Activated CD8-positive, alpha-beta memory T cell treated with anti-CD3 and anti-CD28 coated beads, Interleukin-2, amount 50 U/mL, for 4 hours (primary cell): Measurements from ENCODE around the gene ALKBH5.

Source experiments
- DNase-seq: peaks from one replicate; pipeline ENCODE4 v3.0.0-alpha.2; 2020

The ALKBH5 gene

DNA sequence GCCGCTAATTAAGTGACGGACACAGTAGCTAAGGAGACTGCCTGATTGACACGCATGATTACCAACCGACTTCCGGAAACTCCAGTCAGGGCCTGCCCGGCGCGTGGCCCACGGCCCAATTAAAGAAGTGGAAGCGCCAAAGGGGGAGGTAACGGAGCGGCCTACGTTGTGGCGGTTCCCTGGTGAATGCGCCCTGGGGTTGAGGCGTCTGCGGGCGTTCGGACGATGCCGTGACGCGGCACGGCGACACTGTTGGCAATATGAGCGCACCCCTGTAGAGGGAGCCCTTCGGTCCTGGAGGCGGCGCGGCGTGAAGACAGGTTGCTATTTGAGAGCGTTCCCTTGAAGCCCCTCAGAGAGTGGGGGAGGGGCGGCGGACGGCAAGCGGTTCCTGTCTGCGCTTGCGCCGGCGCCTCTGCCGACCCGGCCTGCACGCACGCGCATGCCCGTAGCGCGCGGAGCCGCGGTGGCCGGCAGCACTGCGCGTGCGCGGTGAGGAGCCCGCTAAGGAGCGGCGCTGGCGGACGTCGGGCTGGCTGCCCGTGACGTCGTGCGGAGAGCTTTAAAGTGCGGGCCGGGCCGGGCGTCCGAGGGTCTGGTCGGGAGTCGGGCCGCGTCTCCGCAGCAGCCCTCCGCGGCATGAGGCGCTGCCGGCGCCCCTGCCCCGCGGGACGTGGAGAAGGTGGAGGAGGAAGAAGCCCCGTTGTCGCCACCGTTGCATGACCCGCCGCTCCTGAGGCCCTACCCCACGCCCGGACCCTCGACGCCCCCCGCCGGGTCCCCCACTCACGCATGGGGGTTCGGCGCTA, at the start of gene ALKBH5:
Gene ALKBH5, plus strand, starts transcription at position 495 of the 809 bp plus-strand sequence. CDS start 416 bp downstream, outside the sequence.
- DNase-seq = peak; percentile 98

DNA sequence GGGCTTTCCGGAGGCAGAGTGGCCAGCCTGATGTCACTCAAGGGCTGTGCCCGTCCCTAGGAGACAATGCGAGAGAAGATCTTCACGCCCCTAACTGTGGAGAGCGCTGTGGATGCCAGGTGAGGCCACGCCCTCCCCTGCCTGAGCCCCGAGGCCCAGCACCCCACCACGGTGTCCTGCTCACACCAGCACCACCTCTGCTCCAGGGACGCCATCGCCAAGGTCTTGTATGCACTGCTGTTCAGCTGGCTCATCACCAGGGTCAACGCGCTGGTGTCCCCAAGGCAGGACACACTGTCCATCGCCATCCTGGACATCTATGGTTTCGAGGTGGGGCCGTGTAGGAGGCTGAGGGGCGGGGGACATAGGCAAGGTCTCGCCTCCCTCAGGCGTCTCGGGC, 47.3 kb upstream of the ALKBH5 start:
- DNase-seq = no peak

DNA sequence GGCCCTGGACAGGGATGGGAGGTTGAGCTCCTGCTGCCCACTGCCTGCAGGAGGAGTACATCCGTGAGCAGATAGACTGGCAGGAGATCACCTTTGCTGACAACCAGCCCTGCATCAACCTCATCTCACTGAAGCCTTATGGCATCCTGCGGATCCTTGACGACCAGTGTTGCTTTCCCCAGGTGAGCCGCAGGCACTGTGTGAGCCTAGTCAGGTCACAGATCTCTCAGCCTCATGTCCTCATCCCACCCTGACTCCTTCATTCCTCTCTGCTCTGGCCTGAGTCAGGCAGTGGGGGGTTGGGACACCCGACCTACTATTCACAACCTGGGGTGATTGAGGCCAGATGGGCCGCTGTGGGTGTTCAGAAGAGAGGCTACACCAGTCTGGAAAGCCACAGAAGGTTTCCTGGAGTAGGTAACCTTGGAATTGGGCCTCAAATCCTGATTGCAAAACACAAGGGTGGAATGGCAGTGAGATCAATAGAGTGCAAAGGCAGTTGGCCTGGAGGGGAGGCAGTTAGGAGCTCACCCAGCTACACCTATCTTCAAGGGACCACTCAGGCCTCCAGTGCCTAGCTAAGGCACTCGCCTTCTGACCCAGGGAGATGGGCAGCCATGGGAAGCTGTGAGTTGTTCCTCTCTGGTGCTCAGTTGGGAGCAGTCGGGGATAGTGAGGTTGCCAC, 45.4 kb upstream of the ALKBH5 start:
- no peak for DNase-seq

DNA sequence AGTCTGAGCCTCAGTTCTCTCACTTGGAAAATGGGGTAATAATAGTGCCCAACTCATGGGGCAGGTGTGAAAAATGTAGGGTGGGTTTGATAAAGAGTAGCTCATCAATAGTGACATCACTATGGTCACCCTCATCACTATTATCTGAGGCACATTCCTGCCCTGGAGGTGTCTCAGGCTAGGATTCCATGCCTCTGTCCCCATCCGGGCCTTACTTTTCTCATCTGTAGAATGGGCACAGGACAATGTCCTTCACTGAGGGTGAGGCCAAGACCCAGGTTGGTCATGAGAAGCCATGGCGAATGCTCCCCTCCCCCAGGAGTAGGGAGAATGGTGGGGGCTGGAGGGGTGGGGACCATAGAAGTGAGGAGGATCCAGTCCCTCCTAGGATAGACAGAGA, 44.5 kb upstream of the ALKBH5 start:
- no peak for DNase-seq

DNA sequence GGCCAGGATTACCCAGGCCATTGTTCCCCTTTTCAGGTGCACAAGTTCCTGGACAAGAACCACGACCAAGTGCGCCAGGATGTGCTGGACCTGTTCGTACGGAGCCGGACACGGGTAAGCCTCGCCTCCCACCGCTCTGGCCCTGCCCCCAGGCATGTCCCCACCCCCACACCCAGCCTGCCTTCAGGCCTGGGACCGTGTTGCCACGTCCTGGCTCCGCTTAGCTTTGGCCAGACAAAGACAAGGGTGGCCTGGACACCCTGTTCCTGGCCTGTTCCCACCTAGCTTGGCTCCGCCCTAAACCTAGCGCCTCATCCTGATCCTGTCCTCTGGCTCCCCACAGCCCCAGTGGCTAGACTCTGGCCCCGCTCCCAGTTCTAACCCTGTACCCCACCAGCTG, 44.1 kb upstream of the ALKBH5 start:
- DNase-seq = no peak

DNA sequence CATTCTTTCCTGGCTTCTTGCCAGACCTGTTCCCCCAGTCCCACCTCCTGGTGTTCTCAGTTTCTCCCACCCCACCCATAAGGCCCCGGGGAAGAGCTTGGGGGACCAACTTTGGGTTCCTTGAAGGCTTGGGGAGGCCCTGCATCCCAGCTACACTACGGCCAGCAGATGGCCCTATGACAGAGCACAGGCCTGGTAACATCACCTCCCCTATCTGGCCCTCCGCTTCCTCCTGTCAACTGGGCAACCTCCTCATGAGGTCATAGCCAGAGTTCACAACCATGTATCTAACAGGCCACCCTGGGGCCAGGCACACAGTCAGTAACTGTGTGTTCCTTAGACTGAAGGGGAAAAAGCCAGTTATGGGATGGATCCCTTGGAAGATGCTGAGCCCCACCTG, 43.7 kb upstream of the ALKBH5 start:
- DNase-seq = no peak

DNA sequence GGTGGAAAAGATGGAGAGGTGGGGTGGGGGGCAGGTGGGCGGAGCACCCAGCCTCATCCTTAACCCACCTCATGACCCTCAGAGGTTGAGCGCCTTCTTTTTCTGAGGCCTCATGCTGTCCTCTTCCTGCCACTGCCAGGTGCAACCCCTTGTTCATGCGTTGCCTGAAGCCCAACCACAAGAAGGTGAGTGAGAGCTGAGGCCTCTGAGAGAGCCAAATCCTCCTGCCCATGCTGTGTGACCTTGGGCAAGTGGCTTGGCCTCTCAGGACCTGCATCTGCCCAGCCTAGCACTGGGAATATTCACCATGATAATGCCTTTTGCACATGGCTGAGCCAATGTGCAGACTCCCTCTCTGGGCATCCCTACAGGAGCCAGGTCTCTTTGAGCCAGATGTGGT, 43.0 kb upstream of the ALKBH5 start:
- no peak for DNase-seq

DNA sequence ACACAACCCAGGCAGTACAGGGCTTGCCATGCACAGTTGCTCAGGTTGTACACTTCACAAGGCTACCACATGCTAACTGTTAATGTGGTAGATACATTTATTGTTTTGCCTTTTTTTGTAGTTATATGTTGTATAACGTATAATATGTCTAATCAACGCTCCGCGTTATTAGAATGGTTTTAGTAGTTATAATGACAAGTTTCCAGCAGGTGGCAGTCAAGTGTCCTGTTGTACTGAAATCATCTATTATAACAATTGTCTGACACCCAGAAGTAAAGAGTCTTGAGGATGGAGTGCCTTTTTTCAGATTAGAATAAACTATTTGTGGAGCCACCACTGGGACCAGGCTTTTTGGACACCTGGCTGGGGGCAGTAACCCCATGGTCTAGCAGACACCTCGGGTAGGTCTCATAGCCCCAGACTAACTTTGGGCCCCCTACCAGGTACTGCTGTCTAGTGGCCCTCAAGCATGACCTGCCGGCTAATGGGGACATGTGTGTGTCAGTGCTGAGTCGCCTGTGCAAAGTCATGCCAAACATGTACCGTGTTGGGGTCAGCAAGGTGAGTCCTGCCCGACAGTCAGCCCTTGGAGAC, 42.3 kb upstream of the ALKBH5 start:
- no peak for DNase-seq

DNA sequence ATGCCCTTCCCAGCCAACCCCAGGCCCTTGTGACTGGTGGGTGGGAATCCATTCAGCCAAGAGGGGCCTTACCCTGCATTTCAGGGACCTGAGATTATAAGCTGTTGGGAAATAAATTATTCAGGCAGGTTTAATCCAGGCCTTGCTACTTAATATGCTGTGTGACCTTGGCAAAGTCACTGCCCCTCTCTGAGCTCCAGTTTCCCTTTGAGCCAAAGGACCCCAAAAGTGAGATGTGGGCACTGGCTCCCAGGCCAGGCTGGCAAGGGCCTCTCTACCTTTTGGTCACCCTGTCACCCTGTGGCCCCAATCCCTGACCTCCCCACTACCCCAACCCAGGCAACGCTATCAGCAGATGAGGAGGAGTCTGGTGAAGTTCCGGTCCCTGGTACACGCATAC, 41.2 kb upstream of the ALKBH5 start:
- no peak for DNase-seq

DNA sequence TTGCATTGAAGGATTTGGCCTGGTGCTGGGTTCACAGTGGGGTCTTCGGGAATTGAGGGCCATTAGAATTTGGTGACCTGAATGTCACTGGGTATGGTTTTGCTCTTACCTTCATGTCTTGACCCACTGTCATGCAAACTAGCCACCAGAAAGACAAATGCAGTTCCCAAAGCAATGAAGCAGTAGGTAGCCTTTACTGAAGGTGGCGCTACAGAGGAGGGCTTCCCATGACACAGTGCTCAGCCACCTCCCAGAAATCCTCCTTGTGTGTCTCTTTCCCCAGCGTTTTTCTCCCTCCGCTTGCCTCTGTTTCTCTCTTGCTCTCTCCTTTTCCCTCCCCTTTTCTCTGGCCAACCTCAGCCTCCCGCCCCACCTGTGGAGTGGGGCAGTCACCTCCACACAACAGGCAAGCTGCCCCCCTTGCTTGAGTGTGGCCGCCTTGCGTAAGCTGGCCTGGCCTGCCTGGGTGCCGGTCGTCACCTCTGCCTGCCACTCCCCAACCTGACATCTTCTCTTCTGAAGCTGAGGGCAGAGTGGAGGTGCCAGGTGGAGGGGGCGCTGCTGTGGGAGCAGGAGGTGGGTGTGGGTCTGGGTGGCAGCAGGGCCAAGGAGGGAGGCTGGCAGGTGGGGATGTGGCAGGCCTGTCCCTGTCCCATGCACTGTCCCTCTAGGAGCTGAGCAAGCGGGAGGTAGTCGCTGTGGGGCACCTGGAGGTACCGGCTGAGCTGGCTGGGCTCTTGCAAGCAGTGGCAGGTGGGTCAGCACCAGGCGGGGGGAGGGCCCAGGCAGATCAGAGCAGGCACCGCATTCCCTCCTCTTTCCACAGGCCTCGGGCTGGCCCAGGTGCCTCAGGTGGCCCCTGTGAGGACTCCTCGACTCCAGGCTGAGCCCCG, 40.3 kb upstream of the ALKBH5 start:
- DNase-seq = no peak

DNA sequence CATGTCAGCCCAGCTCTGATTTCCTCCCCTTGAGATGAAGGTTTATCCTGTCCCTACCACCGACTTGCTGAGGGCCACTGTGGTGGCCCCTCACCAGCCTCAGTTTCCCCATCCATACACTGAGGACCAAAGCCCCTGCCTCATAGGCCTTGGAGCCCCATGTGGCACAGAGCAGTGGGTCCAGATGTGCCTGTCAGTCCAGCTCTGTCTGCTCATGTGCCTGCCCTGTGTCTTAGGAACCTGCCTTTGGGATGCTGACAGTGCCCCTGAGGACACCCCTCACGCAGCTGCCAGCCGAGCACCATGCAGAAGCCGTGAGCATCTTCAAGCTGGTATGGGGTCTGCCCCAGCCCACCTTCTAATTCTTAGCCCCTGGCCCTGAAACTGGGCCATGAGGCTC, 39.4 kb upstream of the ALKBH5 start:
- DNase-seq = no peak

DNA sequence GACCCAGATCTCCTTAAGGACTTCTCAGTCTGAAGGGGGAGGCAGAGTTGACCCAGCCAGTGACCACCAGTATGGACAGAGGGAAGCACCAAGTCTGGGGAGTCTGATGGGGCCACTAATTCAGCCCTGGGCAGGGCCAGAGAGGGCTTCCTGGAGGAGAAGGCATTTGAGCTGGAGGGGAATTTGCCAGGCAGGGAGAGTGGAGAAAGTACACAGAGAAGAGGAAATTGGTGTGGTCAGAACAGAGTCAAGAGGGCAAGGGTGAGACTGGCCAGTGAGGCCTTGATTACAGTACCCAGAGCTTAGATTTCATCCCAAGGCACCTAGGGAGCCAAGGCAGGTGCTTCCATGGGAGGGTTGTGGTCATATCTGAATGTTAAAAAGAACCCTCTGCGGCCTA, 38.8 kb upstream of the ALKBH5 start:
- no peak for DNase-seq

DNA sequence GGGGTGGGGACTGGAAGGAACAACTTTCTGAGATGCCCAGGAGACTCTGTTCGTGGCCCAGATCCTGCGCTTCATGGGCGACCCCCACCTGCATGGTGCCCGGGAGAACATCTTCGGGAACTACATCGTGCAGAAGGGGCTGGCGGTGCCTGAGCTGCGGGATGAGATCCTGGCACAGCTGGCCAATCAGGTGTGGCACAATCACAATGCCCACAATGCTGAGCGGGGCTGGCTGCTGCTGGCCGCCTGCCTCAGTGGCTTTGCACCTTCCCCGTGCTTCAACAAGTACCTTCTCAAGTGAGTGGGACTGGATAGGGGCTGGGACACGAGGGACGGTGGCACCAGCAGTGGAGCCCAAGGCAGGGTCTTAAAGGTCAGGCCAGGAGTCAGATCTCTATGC, 37.8 kb upstream of the ALKBH5 start:
- no peak for DNase-seq

DNA sequence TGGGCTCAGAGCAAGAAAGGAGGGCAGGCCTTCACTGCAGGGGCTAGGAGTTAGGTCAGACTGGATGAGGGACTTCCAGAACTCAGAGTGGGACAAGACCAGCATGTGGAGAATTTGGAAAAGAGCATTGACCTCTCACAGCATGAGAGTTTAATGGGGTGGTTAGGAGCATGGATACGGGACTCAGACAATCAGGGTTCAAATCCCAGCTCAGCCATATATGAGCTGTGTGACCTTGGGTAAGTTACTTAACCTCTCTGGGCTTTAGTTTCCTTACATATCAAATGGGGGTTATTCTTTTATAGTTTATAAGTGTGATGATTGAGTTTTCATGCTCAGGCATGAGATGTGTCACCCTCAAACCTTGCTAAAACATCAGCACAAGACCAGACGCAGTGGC, 37.4 kb upstream of the ALKBH5 start:
- no peak for DNase-seq

DNA sequence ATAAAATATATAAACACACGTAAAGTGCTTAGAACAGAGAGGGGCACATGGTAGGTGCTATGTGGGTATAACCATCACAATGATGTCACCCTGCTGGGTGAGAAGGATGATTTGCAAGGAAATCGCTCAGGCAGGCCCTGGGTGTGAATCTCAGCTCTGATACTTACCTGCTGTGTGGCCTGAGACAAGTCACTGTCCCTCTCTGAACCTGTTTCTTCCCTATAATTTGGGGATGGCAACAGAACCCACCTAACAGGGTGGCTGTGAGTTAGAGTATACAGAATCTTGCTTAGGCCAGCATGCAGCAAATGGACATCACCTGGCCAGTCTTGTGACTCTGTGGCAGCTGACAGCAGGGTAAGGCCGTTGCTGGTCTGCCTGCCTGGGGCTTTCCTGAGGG, 36.6 kb upstream of the ALKBH5 start:
- no peak for DNase-seq

DNA sequence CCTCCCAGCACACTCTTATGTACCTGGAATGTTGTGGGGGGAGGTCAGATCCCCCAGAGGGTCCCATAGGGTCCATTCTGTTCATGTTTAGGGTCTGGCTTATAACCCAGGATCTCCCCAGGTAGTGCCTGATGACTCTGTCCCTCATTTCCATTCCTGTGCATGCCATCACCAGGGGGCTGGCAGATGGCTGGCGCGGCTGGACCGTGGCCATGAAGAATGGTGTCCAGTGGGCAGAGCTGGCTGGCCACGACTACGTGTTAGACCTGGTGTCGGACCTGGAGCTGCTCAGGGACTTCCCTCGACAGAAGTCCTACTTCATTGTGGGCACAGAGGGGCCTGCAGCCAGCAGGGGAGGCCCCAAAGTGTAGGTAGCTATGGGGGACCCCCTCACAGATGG, 35.0 kb upstream of the ALKBH5 start:
- DNase-seq = no peak

DNA sequence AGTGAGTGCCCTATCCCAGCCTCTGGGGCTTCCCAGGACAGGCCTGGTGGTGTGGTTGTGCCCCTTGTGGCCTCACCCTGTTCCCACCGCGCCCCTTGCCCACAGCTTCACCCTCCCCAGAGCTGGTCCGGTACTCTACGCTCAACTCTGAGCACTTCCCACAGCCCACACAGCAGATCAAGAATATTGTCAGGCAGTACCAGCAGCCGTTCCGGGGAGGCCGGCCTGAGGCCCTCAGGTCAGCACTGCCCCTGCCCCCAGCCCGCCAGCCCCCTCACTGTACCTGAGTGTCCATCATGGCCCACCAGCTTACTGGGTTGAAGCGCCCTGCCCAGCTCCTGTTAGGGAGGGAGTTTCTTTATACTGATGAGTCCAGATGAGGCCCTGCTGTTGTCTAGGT, 32.3 kb upstream of the ALKBH5 start:
- DNase-seq = no peak

DNA sequence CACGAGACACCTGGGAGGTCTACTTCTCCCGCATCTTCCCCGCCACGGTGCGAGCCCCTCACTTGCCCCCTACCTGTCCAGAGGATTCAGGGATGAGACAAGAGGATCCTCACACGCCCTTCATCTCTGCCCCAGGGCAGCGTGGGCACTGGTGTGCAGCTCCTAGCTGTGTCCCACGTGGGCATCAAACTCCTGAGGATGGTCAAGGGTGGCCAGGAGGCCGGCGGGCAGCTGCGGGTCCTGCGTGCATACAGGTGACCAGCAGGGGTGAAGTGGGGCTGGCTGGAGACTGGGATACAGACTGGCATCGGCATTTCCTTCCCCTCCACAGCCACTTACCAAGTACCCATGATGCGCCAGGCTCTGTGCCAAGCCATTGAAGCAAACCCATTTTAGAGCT, 28.4 kb upstream of the ALKBH5 start:
- no peak for DNase-seq

DNA sequence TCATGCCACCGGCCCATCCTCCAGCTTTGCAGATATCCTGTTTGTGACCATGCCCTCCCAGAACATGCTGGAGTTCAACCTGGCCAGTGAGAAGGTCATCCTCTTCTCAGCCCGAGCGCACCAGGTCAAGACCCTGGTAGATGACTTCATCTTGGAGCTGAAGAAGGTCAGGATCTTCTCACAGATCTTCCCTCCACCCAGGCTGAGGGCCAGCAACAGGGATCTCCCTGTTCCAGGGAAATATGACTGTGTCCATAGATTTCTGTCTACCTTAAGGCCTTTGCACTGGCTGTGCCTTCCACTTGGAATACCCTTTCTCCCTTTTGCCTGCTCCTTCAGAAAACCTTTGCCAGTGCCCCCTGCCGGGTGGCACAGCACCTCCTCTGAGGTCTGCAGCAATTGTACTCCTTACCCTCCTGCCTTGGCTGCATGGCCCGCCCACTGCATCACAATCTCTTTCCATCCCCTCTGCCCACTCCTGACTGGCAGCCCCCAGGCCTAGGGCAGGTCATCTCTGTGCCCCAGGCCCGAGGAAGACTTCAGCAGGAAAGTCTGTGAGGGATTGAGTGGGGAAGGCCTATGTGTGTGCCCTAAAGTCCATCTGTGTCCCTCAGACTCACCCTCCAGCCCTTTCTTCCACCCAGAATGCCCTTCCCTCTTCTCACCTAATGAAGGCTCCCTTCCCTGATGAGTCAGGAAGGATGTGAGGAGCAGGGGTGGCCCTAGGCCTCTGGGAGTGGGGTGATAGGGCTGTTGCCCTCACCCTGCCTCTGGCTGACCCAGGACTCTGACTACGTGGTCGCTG, 27.3 kb upstream of the ALKBH5 start:
- no peak for DNase-seq

DNA sequence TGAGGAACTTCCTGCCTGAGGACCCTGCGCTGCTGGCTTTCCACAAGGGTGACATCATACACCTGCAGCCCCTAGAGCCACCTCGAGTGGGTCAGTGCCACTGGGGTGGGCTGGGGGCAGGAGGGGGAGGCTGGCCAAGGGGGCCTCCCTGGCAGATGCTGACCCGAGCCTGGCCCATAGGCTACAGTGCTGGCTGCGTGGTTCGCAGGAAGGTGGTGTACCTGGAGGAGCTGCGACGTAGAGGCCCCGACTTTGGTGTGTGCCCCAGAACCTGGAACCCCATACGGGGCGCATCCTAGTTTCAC, 26.7 kb upstream of the ALKBH5 start:
- DNase-seq = no peak

DNA sequence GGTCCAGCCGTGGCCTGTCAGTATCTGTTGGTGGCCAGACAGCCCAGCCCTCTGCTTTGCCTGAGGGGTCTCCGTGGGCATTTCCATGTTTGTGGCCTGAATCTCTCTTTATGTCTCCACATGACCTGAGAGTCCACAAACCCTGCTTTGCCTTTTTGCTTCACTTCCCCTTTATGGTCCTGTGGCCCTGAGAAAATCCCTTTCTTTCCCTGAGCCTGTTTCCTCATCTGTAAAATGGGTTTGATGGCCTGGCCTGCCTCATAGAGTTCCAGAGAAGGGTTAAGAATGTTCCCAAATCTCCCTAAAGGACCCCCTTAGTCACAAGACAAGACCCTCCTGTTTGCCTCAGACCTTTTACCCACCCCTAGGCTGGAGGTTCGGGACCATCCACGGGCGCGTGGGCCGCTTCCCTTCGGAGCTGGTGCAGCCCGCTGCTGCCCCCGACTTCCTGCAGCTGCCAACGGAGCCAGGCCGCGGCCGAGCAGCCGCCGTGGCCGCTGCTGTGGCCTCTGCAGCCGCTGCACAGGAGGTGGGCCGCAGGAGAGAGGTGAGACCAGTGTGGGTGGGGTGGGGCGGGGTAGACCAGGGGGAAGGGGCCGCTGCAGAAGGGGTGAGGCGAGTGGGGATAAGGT, 26.2 kb upstream of the ALKBH5 start:
- DNase-seq = no peak

DNA sequence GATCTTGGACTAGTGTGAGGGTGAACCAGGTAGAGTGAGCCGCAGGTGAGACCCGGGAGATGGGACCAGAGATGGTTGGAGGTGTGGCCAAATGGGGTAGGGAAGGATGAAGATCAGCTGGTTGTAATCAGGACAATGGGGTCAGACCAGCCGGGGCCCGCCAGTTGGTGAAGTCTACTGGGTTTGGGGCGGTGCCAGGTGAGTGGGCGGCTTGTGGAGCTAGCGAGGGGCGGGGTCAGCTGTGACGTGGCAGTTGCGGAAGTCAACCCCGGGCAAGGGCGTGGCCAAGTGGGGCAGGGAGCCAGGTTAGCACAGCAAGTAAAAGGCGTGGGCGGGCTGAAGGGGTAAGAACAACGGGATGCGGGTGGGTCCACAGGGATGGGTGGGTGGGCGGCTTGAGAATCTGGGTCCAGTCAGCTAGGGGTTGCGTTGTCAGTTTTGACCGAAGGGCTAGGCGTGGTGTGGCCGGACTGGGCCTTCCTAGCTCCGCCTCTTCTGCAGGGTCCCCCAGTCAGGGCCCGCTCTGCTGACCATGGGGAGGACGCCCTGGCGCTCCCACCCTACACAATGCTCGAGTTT, 25.5 kb upstream of the ALKBH5 start:
- DNase-seq = peak; percentile 96
